Gastrocnemius medialis (tissue), 4 donors: ENCODE results near the gene KHSRP. TPM values are rescaled to one million over a fixed set of nuclear protein-coding genes. Genes with fewer than 3 reads are reported as not detected.

Experiments
- ATAC-seq, 2 donors: fragments of 150-250 bp; one replicate each; pipeline ENCODE4 v1.9.1; 2016
- DNase-seq, 2 donors: peaks; one replicate each; pipeline ENCODE4 v3.0.0-alpha.2; 2019
- H3K27ac ChIP-seq, 4 donors: fragments of 200-600 bp; sonication (generic); 1 replicate in 1 of 4; 2 replicates in 3 of 4; pipeline ENCODE4 v1.5.1; 2016 to 2018; ENCODE audit warnings: mild to moderate bottlenecking in 2 of 4, moderate library complexity in 1 of 4
- H3K27me3 ChIP-seq, 3 donors: fragments of 200-600 bp; sonication (generic) in 2 of 3; 1 replicate in 1 of 3; 2 replicates in 2 of 3; pipeline versions ENCODE4 v1.5.1 to v1.6.0; 2016 to 2019; ENCODE audit warnings: mild to moderate bottlenecking in 1 of 3, moderate library complexity in 1 of 3
- H3K36me3 ChIP-seq, 2 donors: fragments of 200-600 bp; sonication (generic) in 1 of 2; one replicate each; pipeline ENCODE4 v1.5.1; 2017 to 2018
- H3K4me1 ChIP-seq, 2 donors: fragments of 200-600 bp; sonication (generic) in 1 of 2; one replicate each; pipeline ENCODE4 v1.5.1; 2016 to 2017; ENCODE audit warnings: mild to moderate bottlenecking in 2 of 2
- H3K4me3 ChIP-seq, 4 donors: fragments of 200-600 bp; sonication (generic) in 3 of 4; 1 replicate in 1 of 4; 2 replicates in 3 of 4; pipeline ENCODE4 v1.5.1; 2016 to 2019; ENCODE audit warnings: mild to moderate bottlenecking in 2 of 4
- H3K9me3 ChIP-seq, 3 donors: fragments of 200-600 bp; sonication (generic) in 2 of 3; 1 replicate in 1 of 3; 2 replicates in 2 of 3; pipeline ENCODE4 v1.5.1; 2016 to 2019
- CTCF ChIP-seq, 5 experiments: fragments of 450-650 bp in 3 of 5; fragments of 200-600 bp in 2 of 5; sonication (generic) in 2 of 5; IDR thresholded peaks in 4 of 5; conservative IDR thresholded peaks in 1 of 5; 1 replicate in 4 of 5; 2 replicates in 1 of 5; pipeline ENCODE4 v1.5.1; 2016 to 2019; ENCODE audit warnings: antibody characterized with exemption in 5 of 5, mild to moderate bottlenecking in 3 of 5, moderate library complexity in 3 of 5
- POLR2A ChIP-seq, 2 donors: fragments of 450-650 bp; IDR thresholded peaks; one replicate each; pipeline ENCODE4 v1.6.1; 2017; ENCODE audit warnings: antibody characterized with exemption in 2 of 2, mild to moderate bottlenecking in 2 of 2, moderate library complexity in 2 of 2
- in situ Hi-C, 4 donors: fragments of 200-750 bp; cut with MboI; loops; one replicate each; pipeline versions ENCODE4 v1.15.0 to v1.8.0; 2017; ENCODE audit warnings: low sequenced_read_pairs in 4 of 4
- intact Hi-C: fragments of 100-400 bp; cut with DNase I; formaldehyde crosslinking; loops from one replicate; pipeline ENCODE4 v1.15.1; 2023; ENCODE audit warnings: low total_unique reads
- total RNA-seq, 4 donors: library from RNA; depleted of rRNA; stranded (reverse); fragments of >200 nt; gene quantifications; one replicate each; pipeline versions ENCODE4 v1.1.0 to v1.2.3, GENCODE V29; 2016

KHSRP gene
- total RNA-seq, result 100 to 1,000 TPM in 1 of 4 donors, 10 to 100 TPM in 3; 49.1 to 124 (median 85.6) TPM

- intact Hi-C loops, result loop anchor here (1.0 to 10.0 kb wide), 2 partner anchors 31 to 210 kb away; partner anchors contain the start of gene GTF2F1
- H3K36me3 ChIP-seq, result peaks cover 0 to 26% of the 10 kb centered on the region in 2 donors
- no peaks in the 10 kb centered on the region for H3K9me3 ChIP-seq
- TF ChIP-seq POLR2A (IDR thresholded peaks at IDR 0.05) (peak; percentile 90 to 91), CTCF (IDR thresholded peaks at IDR 0.05 in 4 of 5, conservative IDR thresholded peaks at IDR 0.05 in 1 of 5) (no peak)
- H3K27me3 ChIP-seq, result no peaks in the 10 kb centered on the region
- no peak for ATAC-seq
- H3K27ac ChIP-seq, result peak within 1 kb of the TSS; percentile 84 to 91 (median 86)
- peak within 1 kb of the TSS; percentile 56 to 87 (median 82) for H3K4me3 ChIP-seq
- peaks cover 20 to 24% of the 10 kb centered on the region in 2 donors for H3K4me1 ChIP-seq
- in situ Hi-C loops, result no loop called here
- DNase-seq, result no peak
Observed at GRCh38 chr19:6424195-6424938, at the start of gene KHSRP. TSS of gene KHSRP (minus strand) at chr19:6424811. CDS start at chr19:6424701, 110 bp downstream.

GRCh38 chr19:6473647-6474046 lies 49.0 kb upstream of the KHSRP start:
- in situ Hi-C loops (no loop called here), intact Hi-C loops (no loop called here)
- H3K4me3 ChIP-seq, result no peak overlapping the region
- peaks cover 29 to 37% (median 37%) of the 10 kb centered on the region in 3 donors for H3K27me3 ChIP-seq
- no peaks in the 10 kb centered on the region for H3K36me3 ChIP-seq
- TF ChIP-seq POLR2A (IDR thresholded peaks at IDR 0.05) (no peak), CTCF (IDR thresholded peaks at IDR 0.05 in 4 of 5, conservative IDR thresholded peaks at IDR 0.05 in 1 of 5) (no peak)
- no peaks in the 10 kb centered on the region for H3K9me3 ChIP-seq
- H3K27ac ChIP-seq, result no peak overlapping the region
- ATAC-seq (no peak), DNase-seq (no peak)
- H3K4me1 ChIP-seq, result no peaks in the 10 kb centered on the region

- DNase-seq (no peak), ATAC-seq (no peak)
- TF ChIP-seq POLR2A (IDR thresholded peaks at IDR 0.05), result no peak
- Histone ChIP-seq H3K27ac (no peak overlapping the region), H3K27me3 (peaks cover 29 to 32% (median 31%) of the 10 kb centered on the region in 3 donors), H3K36me3 (no peaks in the 10 kb centered on the region), H3K9me3 (no peaks in the 10 kb centered on the region), H3K4me3 (no peak overlapping the region), H3K4me1 (no peaks in the 10 kb centered on the region)
- intact Hi-C loops (no loop called here), in situ Hi-C loops (no loop called here)
Observed at GRCh38 chr19:6472713-6473112, 48.1 kb upstream of the KHSRP start.

GRCh38 chr19:6471076-6471475 lies 46.5 kb upstream of the KHSRP start:
- H3K27ac ChIP-seq, result no peak overlapping the region
- in situ Hi-C loops, result no loop called here
- H3K27me3 ChIP-seq, result peaks cover 17 to 22% (median 19%) of the 10 kb centered on the region in 3 donors
- no peaks in the 10 kb centered on the region for H3K4me1 ChIP-seq
- intact Hi-C loops, result no loop called here
- H3K36me3 ChIP-seq, result no peaks in the 10 kb centered on the region
- TF ChIP-seq POLR2A (IDR thresholded peaks at IDR 0.05) (no peak), CTCF (IDR thresholded peaks at IDR 0.05 in 4 of 5, conservative IDR thresholded peaks at IDR 0.05 in 1 of 5) (no peak)
- H3K4me3 ChIP-seq, result no peak overlapping the region
- DNase-seq (no peak), ATAC-seq (no peak)
- no peaks in the 10 kb centered on the region for H3K9me3 ChIP-seq

GRCh38 chr19:6470173-6470572 lies 45.6 kb upstream of the KHSRP start:
- intact Hi-C loops (no loop called here), in situ Hi-C loops (no loop called here)
- Histone ChIP-seq H3K36me3 (no peaks in the 10 kb centered on the region), H3K27me3 (peaks cover 11 to 15% (median 14%) of the 10 kb centered on the region in 3 donors), H3K9me3 (no peaks in the 10 kb centered on the region), H3K27ac (no peak overlapping the region), H3K4me1 (no peaks in the 10 kb centered on the region), H3K4me3 (no peak overlapping the region)
- ATAC-seq (no peak), DNase-seq (no peak)
- TF ChIP-seq POLR2A (IDR thresholded peaks at IDR 0.05) (no peak), CTCF (IDR thresholded peaks at IDR 0.05 in 4 of 5, conservative IDR thresholded peaks at IDR 0.05 in 1 of 5) (no peak)
